Body of pancreas (tissue), 4 donors: ENCODE data around the gene ZNF423. TPM values are rescaled to one million over a fixed set of nuclear protein-coding genes. Genes with fewer than 3 reads are reported as not detected.

Source experiments
- ATAC-seq: fragments of 150-250 bp; one replicate; pipeline ENCODE4 v1.9.1; 2016
- DNase-seq, 4 donors: peaks; one replicate each; pipeline ENCODE4 v3.0.0-alpha.2; 2019
- H3K27ac ChIP-seq, 4 donors: fragments of 200-600 bp; sonication (generic); 1 replicate in 3 of 4; 2 replicates in 1 of 4; pipeline versions ENCODE4 v1.5.1 to v1.6.1; 2016 to 2019; ENCODE audit warnings: mild to moderate bottlenecking in 1 of 4, mixed read lengths in 1 of 4, moderate library complexity in 1 of 4
- H3K27me3 ChIP-seq, 2 donors: fragments of 200-600 bp; sonication (generic); one replicate each; pipeline ENCODE4 v1.6.0; 2016; ENCODE audit warnings: mild to moderate bottlenecking in 1 of 2
- H3K36me3 ChIP-seq, 2 donors: fragments of 200-600 bp; sonication (generic); replicated peaks in 1 of 2; 2 replicates each; pipeline ENCODE4 v1.5.1; 2016; ENCODE audit warnings: low read depth in 2 of 2; ENCODE audit not compliant: insufficient read depth in 1 of 2
- H3K4me1 ChIP-seq: fragments of 200-600 bp; sonication (generic); one replicate; pipeline ENCODE4 v1.6.0; 2016
- H3K4me3 ChIP-seq, 2 donors: fragments of 200-600 bp; sonication (generic); 1 replicate in 1 of 2; 2 replicates in 1 of 2; pipeline ENCODE4 v1.5.1; 2016 to 2019
- H3K9me3 ChIP-seq, 3 donors: fragments of 200-600 bp; sonication (generic); 1 replicate in 2 of 3; 2 replicates in 1 of 3; pipeline ENCODE4 v1.5.1; 2016
- POLR2A ChIP-seq, 3 donors: fragments of 450-650 bp; IDR thresholded peaks; one replicate each; pipeline ENCODE4 v1.6.1; 2016; ENCODE audit warnings: antibody characterized with exemption in 3 of 3, mild to moderate bottlenecking in 2 of 3
- WGBS, 2 donors: methylation state at CpG; one replicate each; pipeline ENCODE4 v1.1.5; 2017; 5-methylcytosine and 5-hydroxymethylcytosine counted together
- intact Hi-C: fragments of 100-400 bp; cut with DNase I; formaldehyde crosslinking; loops from one replicate; pipeline ENCODE4 v1.15.1; 2023
- total RNA-seq, 2 donors: library from RNA; depleted of rRNA; stranded (reverse); fragments of >200 nt; gene quantifications; one replicate each; pipeline ENCODE4 v1.1.0, GENCODE V29; 2016
- TF ChIP-seq, protein P1 (sequence below), 7 experiments: fragments of 450-650 bp in 4 of 7; fragments of 200-600 bp in 3 of 7; sonication (generic) in 3 of 7; IDR thresholded peaks; one replicate each; pipeline ENCODE4 v1.5.1; 2016 to 2019; ENCODE audit warnings: antibody characterized with exemption in 7 of 7

ZNF423 gene
- total RNA-seq, 2 donors from 2014 or later, result 4.2 to 9.2 TPM

DNA sequence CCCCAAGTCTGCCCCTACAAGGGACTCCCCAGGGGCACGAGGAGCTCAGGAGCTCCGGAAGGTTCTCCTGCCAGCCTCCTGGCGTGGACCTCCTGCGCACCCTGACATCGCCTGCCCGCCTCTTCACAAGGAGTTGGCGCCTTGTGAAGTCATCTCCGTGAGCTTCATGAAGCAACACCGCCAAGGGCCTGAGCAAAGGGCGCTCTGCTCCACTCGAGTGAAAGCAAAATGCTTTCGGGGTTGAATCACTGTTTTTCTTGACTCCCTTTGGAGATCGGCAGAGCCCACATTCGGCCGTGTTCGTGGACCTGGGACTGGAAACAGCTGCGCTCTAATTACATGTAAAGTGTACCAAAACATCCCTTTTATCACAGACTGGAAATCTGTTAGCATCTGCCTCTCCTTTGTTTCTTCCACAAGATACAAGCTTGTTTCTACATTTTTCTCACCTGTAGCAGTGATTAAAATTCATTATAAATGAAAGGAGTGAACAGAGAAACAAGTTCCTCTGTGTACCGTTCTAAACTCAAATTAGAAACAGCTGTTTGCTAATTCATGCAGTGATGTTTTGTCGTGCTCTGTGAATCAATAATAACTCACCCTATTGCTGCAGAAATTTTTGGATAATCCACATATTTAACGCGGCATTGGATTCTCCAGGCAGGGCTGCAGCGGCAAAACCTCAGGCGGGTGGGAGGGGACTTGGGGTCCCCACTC is 203.3 kb downstream of the ZNF423 start:
- H3K9me3 ChIP-seq, result peaks cover 0 to 14% (median 0%) of the 10 kb centered on the region in 3 donors
- 78% methylated on average over 20 to 23 of the region's 23 CpGs for WGBS, 2 donors
- intact Hi-C loops, result no loop called here
- H3K4me1 ChIP-seq, result no peaks in the 10 kb centered on the region
- DNase-seq (peak in 2 of 4 donors; percentile 16 to 22), ATAC-seq (no peak)
- no peak for TF ChIP-seq POLR2A (IDR thresholded peaks at IDR 0.05)
- TF ChIP-seq, protein P1, sequence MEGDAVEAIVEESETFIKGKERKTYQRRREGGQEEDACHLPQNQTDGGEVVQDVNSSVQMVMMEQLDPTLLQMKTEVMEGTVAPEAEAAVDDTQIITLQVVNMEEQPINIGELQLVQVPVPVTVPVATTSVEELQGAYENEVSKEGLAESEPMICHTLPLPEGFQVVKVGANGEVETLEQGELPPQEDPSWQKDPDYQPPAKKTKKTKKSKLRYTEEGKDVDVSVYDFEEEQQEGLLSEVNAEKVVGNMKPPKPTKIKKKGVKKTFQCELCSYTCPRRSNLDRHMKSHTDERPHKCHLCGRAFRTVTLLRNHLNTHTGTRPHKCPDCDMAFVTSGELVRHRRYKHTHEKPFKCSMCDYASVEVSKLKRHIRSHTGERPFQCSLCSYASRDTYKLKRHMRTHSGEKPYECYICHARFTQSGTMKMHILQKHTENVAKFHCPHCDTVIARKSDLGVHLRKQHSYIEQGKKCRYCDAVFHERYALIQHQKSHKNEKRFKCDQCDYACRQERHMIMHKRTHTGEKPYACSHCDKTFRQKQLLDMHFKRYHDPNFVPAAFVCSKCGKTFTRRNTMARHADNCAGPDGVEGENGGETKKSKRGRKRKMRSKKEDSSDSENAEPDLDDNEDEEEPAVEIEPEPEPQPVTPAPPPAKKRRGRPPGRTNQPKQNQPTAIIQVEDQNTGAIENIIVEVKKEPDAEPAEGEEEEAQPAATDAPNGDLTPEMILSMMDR (IDR thresholded peaks at IDR 0.05), result no peak
- H3K36me3 ChIP-seq, result no peaks in the 10 kb centered on the region
- H3K27ac ChIP-seq, result no peak overlapping the region
- no peaks in the 10 kb centered on the region for H3K27me3 ChIP-seq
- H3K4me3 ChIP-seq, result no peak overlapping the region

DNA sequence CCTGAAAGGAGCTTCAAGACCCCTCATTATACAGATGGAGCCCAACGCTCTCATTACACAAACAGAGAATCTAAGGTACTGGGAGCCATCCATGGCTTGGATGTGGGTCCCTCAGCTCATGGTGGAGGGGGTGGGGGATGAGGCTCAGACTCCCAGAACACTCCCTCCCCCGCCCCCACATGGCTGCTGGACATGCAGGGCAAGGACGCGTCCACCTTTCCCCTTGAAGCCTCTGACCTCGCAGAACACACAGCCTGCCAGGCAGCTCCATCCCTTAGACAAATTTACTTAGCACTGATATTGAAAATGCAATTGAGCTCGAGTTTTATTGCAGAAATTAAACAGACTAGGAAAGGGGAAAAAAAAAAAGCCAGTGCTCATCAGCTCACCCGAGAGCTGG is 203.9 kb downstream of the ZNF423 start:
- Histone ChIP-seq H3K4me3 (no peak overlapping the region), H3K27me3 (no peaks in the 10 kb centered on the region), H3K4me1 (no peaks in the 10 kb centered on the region), H3K36me3 (no peaks in the 10 kb centered on the region), H3K9me3 (peaks cover 0 to 20% (median 0%) of the 10 kb centered on the region in 3 donors), H3K27ac (no peak overlapping the region)
- TF ChIP-seq, protein P1 (IDR thresholded peaks at IDR 0.05), result no peak
- TF ChIP-seq POLR2A (IDR thresholded peaks at IDR 0.05), result no peak
- 58 to 62% methylated on average over 3 to 7 of the region's 7 CpGs for WGBS, 2 donors
- intact Hi-C loops, result no loop called here
- ATAC-seq (no peak), DNase-seq (no peak)

DNA sequence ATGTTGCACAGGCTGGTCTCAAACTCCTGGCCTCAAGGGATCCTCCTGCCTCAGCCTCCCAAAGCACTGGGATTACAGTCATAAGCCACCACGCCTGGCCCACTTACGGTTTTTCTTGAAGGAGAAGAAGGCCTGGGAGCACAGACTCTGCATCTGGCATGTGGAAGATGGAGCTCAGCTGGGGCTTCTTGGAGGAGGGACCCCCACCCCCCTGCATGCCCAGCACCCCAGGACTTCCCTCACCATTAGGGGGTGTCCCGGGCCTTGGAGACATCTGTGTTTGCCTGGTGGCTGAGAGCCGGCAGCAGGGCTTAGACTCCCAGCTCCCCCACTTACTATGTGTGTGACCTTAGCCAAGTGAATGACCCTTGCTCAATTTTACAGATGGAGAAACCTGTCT is 204.7 kb downstream of the ZNF423 start:
- intact Hi-C loops, result no loop called here
- 72 to 73% methylated on average over 4 of the region's 4 CpGs for WGBS, 2 donors
- no peak for DNase-seq

DNA sequence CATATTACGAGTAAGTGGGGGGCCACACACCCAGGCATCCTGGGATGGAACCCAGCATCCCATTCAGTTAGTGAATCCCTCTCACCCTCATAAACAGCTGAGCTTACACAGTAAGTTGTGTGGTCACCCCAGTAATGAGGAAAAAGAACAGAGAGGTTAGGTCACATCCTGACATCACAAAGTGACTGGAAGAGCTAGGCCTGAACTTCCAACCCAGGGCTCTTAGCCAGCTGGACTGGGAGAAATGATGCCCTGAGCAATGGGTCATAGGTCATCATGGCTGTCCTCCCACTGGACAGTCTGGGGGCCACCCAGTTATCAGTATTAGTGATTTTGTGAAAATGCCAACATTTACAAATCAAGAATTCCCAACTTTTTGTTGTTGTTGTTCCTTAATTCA is 205.3 kb downstream of the ZNF423 start:
- Histone ChIP-seq H3K27me3 (no peaks in the 10 kb centered on the region), H3K4me1 (no peaks in the 10 kb centered on the region), H3K27ac (no peak overlapping the region), H3K9me3 (peaks cover 0 to 24% (median 0%) of the 10 kb centered on the region in 3 donors), H3K4me3 (no peak overlapping the region), H3K36me3 (no peaks in the 10 kb centered on the region)
- ATAC-seq (no peak), DNase-seq (no peak)
- intact Hi-C loops, result no loop called here
- 85 to 91% methylated on average over 1 of the region's 1 CpG for WGBS, 2 donors
- TF ChIP-seq, protein P1 (IDR thresholded peaks at IDR 0.05), result no peak
- TF ChIP-seq POLR2A (IDR thresholded peaks at IDR 0.05), result no peak

More for the DNA sequence above, 204.7 kb downstream of the ZNF423 start:
- Histone ChIP-seq H3K27me3 (no peaks in the 10 kb centered on the region), H3K27ac (no peak overlapping the region), H3K4me1 (no peaks in the 10 kb centered on the region), H3K9me3 (peaks cover 0 to 24% (median 0%) of the 10 kb centered on the region in 3 donors), H3K4me3 (no peak overlapping the region), H3K36me3 (no peaks in the 10 kb centered on the region)
- TF ChIP-seq, protein P1 (IDR thresholded peaks at IDR 0.05), result no peak
- no peak for TF ChIP-seq POLR2A (IDR thresholded peaks at IDR 0.05)
- no peak for ATAC-seq
